SU-DHL-6 (cell line): Measurements from ENCODE around the gene NTM.

ENCODE experiments used
- H2AFZ ChIP-seq: fragments of 200-600 bp; sonication (generic); 2 replicates; pipeline ENCODE4 v1.6.1; 2014; ENCODE audit warnings: low read depth, mild to moderate bottlenecking, moderate library complexity, mixed read lengths, antibody characterized with exemption, low read length; ENCODE audit not compliant: severe bottlenecking
- H3F3A ChIP-seq: fragments of 200-600 bp; shearing (Covaris generic); 2 replicates; pipeline ENCODE4 v1.6.0; 2016; ENCODE audit warnings: antibody characterized with exemption, mild to moderate bottlenecking; ENCODE audit not compliant: insufficient read depth
- H3K27ac ChIP-seq: fragments of 200-600 bp; sonication (generic); 2 replicates; pipeline ENCODE4 v1.5.1; 2016; ENCODE audit warnings: low read depth, mild to moderate bottlenecking, low read length, moderate library complexity, mixed read lengths
- H3K27me3 ChIP-seq: fragments of 200-600 bp; sonication (generic), shearing (Covaris generic); 2 replicates; pipeline ENCODE4 v1.6.0; 2014; ENCODE audit warnings: mild to moderate bottlenecking, low read length
- H3K36me3 ChIP-seq: fragments of 200-600 bp; sonication (generic); 2 replicates; pipeline ENCODE4 v1.6.1; 2014; ENCODE audit warnings: mild to moderate bottlenecking, low read length, mixed read lengths
- H3K4me2 ChIP-seq: fragments of 300-600, 200-600 bp; shearing (Covaris generic), sonication (generic); 2 replicates; pipeline ENCODE4 v1.6.0; 2014; ENCODE audit warnings: low read length, low read depth, mild to moderate bottlenecking; ENCODE audit not compliant: poor library complexity, severe bottlenecking
- H3K4me3 ChIP-seq: fragments of 200-600 bp; sonication (generic); 2 replicates; pipeline ENCODE4 v1.5.1; 2014; ENCODE audit warnings: antibody characterized with exemption, low read length, mild to moderate bottlenecking, mixed read lengths; ENCODE audit not compliant: insufficient read depth, poor library complexity, severe bottlenecking
- H3K79me2 ChIP-seq: fragments of 200-600 bp; sonication (generic); 2 replicates; pipeline ENCODE4 v1.6.1; 2014; ENCODE audit warnings: mild to moderate bottlenecking, low read length, moderate library complexity; ENCODE audit not compliant: insufficient read depth
- H3K9ac ChIP-seq: fragments of 200-600 bp; sonication (generic); 2 replicates; pipeline ENCODE4 v1.7.0; 2014; ENCODE audit warnings: mild to moderate bottlenecking, low read length
- H3K9me2 ChIP-seq: fragments of 200-600 bp; sonication (generic); replicated peaks from 2 replicates; pipeline ENCODE4 v1.6.1; 2014; ENCODE audit warnings: low read length; ENCODE audit not compliant: insufficient read depth
- H3K9me3 ChIP-seq: fragments of 200-600 bp; sonication (generic); 2 replicates; pipeline ENCODE4 v1.6.1; 2014; ENCODE audit warnings: low read length, mixed read lengths; ENCODE audit not compliant: insufficient read depth
- H4K20me1 ChIP-seq: fragments of 200-600 bp; sonication (generic); 2 replicates; pipeline ENCODE4 v1.6.1; 2014; ENCODE audit warnings: low read depth, mild to moderate bottlenecking, antibody characterized with exemption, low read length, moderate library complexity, mixed read lengths
- EZH2phosphoT487 ChIP-seq: fragments of 200-600 bp; sonication (generic), shearing (Covaris generic); conservative IDR thresholded peaks from 2 replicates; pipeline ENCODE4 v1.6.1; 2018; ENCODE audit warnings: mild to moderate bottlenecking, antibody characterized with exemption, low read length, moderate library complexity, mixed read lengths
- TF ChIP-seq, protein P1 (sequence below): fragments of 200-600 bp; sonication (generic); IDR thresholded peaks from one replicate; pipeline ENCODE4 v1.5.1; 2017; ENCODE audit warnings: antibody characterized with exemption, mild to moderate bottlenecking, low read length, moderate library complexity; ENCODE audit not compliant: insufficient read depth, poor library complexity, severe bottlenecking

The NTM gene

DNA sequence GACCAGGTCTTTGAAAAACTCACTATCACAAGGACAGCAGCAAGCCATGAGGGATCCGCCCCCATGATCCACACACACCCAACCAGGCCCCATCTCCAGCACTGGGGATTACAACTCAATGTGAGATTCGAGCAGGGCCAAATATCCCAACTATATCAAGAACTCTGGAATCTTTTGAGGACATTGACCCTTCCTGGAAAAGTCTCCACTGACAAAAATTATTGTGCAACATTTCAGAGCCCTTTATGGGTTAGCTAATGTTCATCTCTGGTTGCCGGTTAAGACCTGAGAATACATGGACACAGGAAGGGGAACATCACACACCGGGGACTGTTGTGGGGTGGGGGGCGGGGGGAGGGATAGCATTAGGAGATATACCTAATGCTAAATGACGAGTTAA is 479.1 kb downstream of the NTM start:
- Histone ChIP-seq H2AFZ (no peak overlapping the region), H3K4me3 (no peak overlapping the region), H3F3A (no peaks in the 10 kb centered on the region), H3K9ac (no peak overlapping the region), H3K9me3 (no peaks in the 10 kb centered on the region), H3K27ac (no peak overlapping the region), H3K4me2 (no peak overlapping the region), H4K20me1 (no peaks in the 10 kb centered on the region), H3K9me2 (no peaks in the 10 kb centered on the region), H3K79me2 (no peaks in the 10 kb centered on the region), H3K27me3 (no peaks in the 10 kb centered on the region), H3K36me3 (no peaks in the 10 kb centered on the region)
- TF ChIP-seq EZH2phosphoT487 = no peak
- TF ChIP-seq, protein P1, sequence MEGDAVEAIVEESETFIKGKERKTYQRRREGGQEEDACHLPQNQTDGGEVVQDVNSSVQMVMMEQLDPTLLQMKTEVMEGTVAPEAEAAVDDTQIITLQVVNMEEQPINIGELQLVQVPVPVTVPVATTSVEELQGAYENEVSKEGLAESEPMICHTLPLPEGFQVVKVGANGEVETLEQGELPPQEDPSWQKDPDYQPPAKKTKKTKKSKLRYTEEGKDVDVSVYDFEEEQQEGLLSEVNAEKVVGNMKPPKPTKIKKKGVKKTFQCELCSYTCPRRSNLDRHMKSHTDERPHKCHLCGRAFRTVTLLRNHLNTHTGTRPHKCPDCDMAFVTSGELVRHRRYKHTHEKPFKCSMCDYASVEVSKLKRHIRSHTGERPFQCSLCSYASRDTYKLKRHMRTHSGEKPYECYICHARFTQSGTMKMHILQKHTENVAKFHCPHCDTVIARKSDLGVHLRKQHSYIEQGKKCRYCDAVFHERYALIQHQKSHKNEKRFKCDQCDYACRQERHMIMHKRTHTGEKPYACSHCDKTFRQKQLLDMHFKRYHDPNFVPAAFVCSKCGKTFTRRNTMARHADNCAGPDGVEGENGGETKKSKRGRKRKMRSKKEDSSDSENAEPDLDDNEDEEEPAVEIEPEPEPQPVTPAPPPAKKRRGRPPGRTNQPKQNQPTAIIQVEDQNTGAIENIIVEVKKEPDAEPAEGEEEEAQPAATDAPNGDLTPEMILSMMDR = no peak

DNA sequence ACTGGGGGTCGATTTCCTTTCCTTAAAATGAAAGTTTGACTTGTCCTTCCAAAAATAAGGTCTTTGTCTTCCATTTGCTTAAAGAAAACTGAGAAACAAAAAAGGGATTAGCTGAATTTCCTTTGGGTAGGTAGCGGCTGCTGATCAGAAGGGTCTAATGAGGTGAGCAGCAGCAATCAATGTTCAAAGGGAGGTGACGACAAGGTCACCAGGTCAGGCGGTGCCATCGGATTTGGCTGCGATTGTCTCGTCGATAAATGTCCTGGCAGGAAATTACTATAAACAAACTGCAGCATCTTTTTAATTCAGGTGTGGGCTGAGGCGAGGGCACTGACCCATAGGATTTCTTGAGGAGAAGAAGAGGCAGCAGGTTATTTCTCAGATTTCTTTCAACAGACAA is 480.1 kb downstream of the NTM start:
- no peak overlapping the region for H3K4me2 ChIP-seq
- H2AFZ ChIP-seq = no peak overlapping the region
- H3K9ac ChIP-seq = no peak overlapping the region
- no peaks in the 10 kb centered on the region for H3F3A ChIP-seq
- H3K4me3 ChIP-seq = no peak overlapping the region
- no peaks in the 10 kb centered on the region for H3K27me3 ChIP-seq
- H3K27ac ChIP-seq = no peak overlapping the region
- no peaks in the 10 kb centered on the region for H3K9me3 ChIP-seq
- no peaks in the 10 kb centered on the region for H3K9me2 ChIP-seq
- H4K20me1 ChIP-seq = no peaks in the 10 kb centered on the region
- no peaks in the 10 kb centered on the region for H3K36me3 ChIP-seq
- TF ChIP-seq, protein P1 = no peak
- no peaks in the 10 kb centered on the region for H3K79me2 ChIP-seq

DNA sequence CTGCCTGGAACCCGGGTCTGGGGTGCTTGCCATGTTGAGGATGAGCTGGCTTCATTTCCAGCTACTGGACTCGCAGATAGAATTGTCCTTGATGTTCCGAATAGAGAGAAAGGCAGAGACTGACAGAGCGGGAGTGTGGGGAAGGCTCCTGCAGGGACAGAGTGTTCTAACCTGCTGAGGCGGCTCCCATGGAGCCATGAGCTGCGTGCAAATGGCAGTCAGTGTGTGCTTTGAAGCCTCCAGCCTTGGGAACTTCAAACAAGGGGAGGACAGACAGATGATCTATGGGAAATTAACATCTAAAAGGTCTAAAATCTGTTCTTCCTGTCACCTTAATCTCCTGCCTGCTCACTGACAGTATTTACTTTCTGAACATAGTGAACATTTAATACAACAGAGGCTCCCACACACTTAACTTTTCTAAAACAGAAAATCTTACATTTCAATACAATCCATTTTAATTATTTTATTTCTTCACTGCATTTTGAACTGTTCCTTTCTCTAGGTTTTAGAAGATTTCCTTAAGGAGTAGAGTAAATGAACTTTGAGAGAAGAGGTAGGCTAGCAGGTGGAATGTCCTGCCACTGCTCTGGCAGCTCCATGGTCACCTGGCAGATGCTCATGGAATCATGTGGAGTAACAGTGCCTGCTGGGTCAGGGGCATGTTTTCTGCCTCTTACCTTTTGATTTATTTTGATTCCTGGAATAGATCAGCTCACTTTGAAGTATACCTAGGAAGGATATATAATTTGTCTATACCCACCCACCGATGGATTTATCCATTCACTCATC is 481.7 kb downstream of the NTM start:
- no peaks in the 10 kb centered on the region for H3F3A ChIP-seq
- H3K4me2 ChIP-seq = no peak overlapping the region
- H3K27ac ChIP-seq = no peak overlapping the region
- no peaks in the 10 kb centered on the region for H3K79me2 ChIP-seq
- no peaks in the 10 kb centered on the region for H3K36me3 ChIP-seq
- H2AFZ ChIP-seq = no peak overlapping the region
- H3K27me3 ChIP-seq = no peaks in the 10 kb centered on the region
- no peaks in the 10 kb centered on the region for H3K9me3 ChIP-seq
- H3K9ac ChIP-seq = no peak overlapping the region
- TF ChIP-seq, protein P1 = no peak
- TF ChIP-seq EZH2phosphoT487 = no peak
- no peak overlapping the region for H3K4me3 ChIP-seq
- no peaks in the 10 kb centered on the region for H4K20me1 ChIP-seq
- H3K9me2 ChIP-seq = no peaks in the 10 kb centered on the region
